Stimulated activated CD8-positive, alpha-beta memory T cell treated with anti-CD3 and anti-CD28 coated beads, Interleukin-7, amount 100 ng/mL, for 24 hours (primary cell): Measurements from ENCODE around the gene ZNF385A.

Experiments
- DNase-seq: peaks from one replicate; pipeline ENCODE4 v3.0.0-alpha.2; 2020; ENCODE audit warnings: low read depth

The ZNF385A gene

GRCh38 chr12:54373649-54374561 is 10.6 kb downstream of the ZNF385A start:
- no peak for DNase-seq

GRCh38 chr12:54372113-54372806 is 12.3 kb downstream of the ZNF385A start:
- no peak for DNase-seq

- DNase-seq = no peak
These were observed 13.0 kb downstream of the ZNF385A start for GRCh38 chr12:54371328-54372112.

- DNase-seq = no peak
These were observed 14.3 kb downstream of the ZNF385A start for GRCh38 chr12:54370171-54370730.

GRCh38 chr12:54369597-54370131 is 14.9 kb downstream of the ZNF385A start:
- DNase-seq = no peak

- DNase-seq = peak; percentile 83
These were observed 15.6 kb downstream of the ZNF385A start for GRCh38 chr12:54368709-54369596.

GRCh38 chr12:54368025-54368708 is 16.4 kb downstream of the ZNF385A start:
- DNase-seq = no peak

GRCh38 chr12:54364413-54364812 is 20.1 kb downstream of the ZNF385A start, which contains the start of gene GPR84:
Gene GPR84 (minus strand): TSS chr12:54364486. CDS start chr12:54363851, 635 bp downstream.
- no peak for DNase-seq

GRCh38 chr12:54363618-54364017 is 20.9 kb downstream of the ZNF385A start:
- DNase-seq = no peak

GRCh38 chr12:54363047-54363446 is 21.5 kb downstream of the ZNF385A start:
- no peak for DNase-seq

GRCh38 chr12:54360717-54361456 is 23.6 kb downstream of the ZNF385A start:
- DNase-seq = no peak

GRCh38 chr12:54359762-54360351 is 24.7 kb downstream of the ZNF385A start:
- no peak for DNase-seq

- DNase-seq = peak; percentile 68
These were observed 25.4 kb downstream of the ZNF385A start for GRCh38 chr12:54358945-54359761.

- no peak for DNase-seq
These were observed 26.2 kb downstream of the ZNF385A start for GRCh38 chr12:54358191-54358944.

GRCh38 chr12:54357506-54358190 is 26.9 kb downstream of the ZNF385A start:
- DNase-seq = no peak

- no peak for DNase-seq
These were observed 27.6 kb downstream of the ZNF385A start for GRCh38 chr12:54356951-54357356.

GRCh38 chr12:54356228-54356627 is 28.3 kb downstream of the ZNF385A start:
- no peak for DNase-seq
